Activated naive CD4-positive, alpha-beta T cell treated with anti-CD3 and anti-CD28 coated beads, Interleukin-2, amount 50 U/mL, for 24 hours (primary cell): Measurements from ENCODE around the gene PTBP3.
"Not testable (repeated sequence)": the region's sequence is repeated elsewhere in the genome, so short reads cannot be mapped to it uniquely, and the experiment has no call there.

Experiments used
- H3K27ac Mint-ChIP-seq: one replicate; pipeline ENCODE4 v1.8.0; 2021; ENCODE audit warnings: mild to moderate bottlenecking, mixed read lengths
- H3K27me3 Mint-ChIP-seq: one replicate; pipeline ENCODE4 v1.8.0; 2021; ENCODE audit warnings: mixed read lengths
- H3K36me3 Mint-ChIP-seq: one replicate; pipeline ENCODE4 v1.8.0; 2021; ENCODE audit warnings: mixed read lengths
- H3K4me1 Mint-ChIP-seq: one replicate; pipeline ENCODE4 v1.8.0; 2021; ENCODE audit warnings: mixed read lengths
- H3K4me3 Mint-ChIP-seq: one replicate; pipeline ENCODE4 v1.8.0; 2021; ENCODE audit warnings: mild to moderate bottlenecking, mixed read lengths
- H3K9me3 Mint-ChIP-seq: one replicate; pipeline ENCODE4 v1.8.0; 2021; ENCODE audit warnings: mixed read lengths

PTBP3 gene

DNA sequence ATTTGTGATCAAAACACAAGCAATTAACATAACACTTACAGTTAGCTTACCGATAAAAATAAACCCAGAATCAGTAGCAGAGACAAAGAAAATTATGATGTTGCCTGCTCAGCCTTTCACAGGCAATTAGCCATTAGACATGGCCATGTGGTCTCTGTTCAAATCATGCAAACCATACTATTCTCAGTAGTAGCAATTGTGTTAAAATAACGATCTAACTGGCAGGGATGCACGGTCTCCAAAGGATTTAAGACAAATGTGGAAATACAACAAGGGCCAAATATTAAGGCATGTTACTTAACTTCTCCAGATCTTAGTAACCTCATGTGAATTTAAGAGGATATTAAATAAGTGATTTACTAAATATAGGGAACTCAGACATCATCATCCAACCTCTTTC is 59.5 kb downstream of the PTBP3 start:
- H3K4me3 Mint-ChIP-seq: no peak overlapping the region
- peaks cover 14% of the 10 kb centered on the region for H3K36me3 Mint-ChIP-seq
- H3K9me3 Mint-ChIP-seq: no peaks in the 10 kb centered on the region
- H3K4me1 Mint-ChIP-seq: peaks cover 74% of the 10 kb centered on the region
- H3K27ac Mint-ChIP-seq: no peak overlapping the region
- no peaks in the 10 kb centered on the region for H3K27me3 Mint-ChIP-seq

DNA sequence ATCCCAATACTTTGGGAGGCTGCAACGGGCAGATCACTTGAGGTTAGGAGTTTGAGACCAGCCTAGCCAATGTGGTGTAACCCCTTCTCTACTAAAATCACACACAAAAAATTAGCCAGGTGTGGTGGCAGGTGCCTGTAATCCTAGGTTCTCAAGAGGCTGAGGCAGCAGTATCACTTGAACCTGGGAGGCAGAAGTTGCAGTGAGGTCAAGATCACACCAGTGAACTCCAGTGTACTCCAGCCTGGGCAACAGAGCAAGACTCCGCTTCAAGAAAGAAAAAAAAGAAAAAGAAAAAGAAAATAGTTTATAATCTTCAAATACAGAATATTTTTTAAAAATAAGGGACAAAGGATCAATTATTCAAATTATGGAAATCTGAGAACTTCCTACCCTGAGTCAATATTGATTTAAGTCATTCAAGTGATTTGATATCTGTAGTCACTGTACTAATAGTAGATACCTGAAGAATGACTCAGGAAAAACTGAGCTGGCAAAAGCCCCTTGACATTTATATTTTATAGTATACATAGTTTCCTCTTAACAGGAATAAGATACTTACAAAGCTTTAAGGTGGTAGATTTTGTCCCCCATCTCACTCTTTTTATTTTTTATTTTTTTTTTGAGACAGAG is 61.8 kb downstream of the PTBP3 start:
- H3K9me3 Mint-ChIP-seq: no peaks in the 10 kb centered on the region
- H3K4me1 Mint-ChIP-seq: peaks cover 52% of the 10 kb centered on the region
- no peak overlapping the region for H3K27ac Mint-ChIP-seq
- peaks cover 14% of the 10 kb centered on the region for H3K36me3 Mint-ChIP-seq
- H3K4me3 Mint-ChIP-seq: no peak overlapping the region
- H3K27me3 Mint-ChIP-seq: no peaks in the 10 kb centered on the region

DNA sequence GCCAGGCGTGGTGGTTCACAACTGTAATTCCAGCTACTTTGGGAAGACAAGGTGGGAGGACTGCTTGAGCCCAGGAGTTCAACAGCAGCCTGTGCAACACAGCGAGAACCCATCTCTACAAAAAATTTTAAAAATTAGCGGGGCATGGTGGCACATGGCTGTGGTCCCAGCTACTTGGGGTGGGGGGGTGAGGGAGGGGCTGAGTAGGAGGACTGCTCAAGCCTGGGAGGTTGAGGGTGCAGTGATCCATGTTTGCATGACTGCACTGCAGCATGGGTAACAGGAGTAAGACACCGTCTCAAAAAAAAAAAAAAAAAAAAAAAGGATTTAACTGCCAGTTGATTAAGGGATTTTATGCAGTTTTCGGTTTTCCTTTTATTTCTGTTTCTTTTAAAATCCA is 65.0 kb downstream of the PTBP3 start:
- no peak overlapping the region for H3K27ac Mint-ChIP-seq
- peaks cover 44% of the 10 kb centered on the region for H3K4me1 Mint-ChIP-seq
- no peak overlapping the region for H3K4me3 Mint-ChIP-seq
- no peaks in the 10 kb centered on the region for H3K9me3 Mint-ChIP-seq
- peaks cover 18% of the 10 kb centered on the region for H3K36me3 Mint-ChIP-seq
- no peaks in the 10 kb centered on the region for H3K27me3 Mint-ChIP-seq

DNA sequence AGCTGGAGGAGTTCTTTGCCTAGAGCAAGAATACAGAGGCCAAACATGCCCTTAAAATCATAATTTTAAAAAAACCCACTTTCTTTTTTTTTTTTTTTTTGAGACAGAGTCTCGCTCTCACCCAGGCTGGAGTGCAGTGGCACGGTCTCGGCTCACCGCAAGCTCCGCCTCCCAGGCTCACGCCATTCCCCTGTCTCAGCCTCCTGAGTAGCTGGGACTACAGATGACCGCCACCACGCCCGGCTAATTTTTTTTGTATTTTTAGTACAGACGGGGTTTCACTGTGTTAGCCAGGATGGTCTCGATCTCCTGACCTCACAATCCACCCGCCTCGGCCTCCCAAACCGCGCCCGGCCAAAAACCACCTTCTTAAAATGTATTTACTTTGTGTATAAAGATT is 66.3 kb downstream of the PTBP3 start:
- not testable (repeated sequence) for H3K27me3 Mint-ChIP-seq, H3K27ac Mint-ChIP-seq, H3K9me3 Mint-ChIP-seq, H3K4me3 Mint-ChIP-seq
- H3K36me3 Mint-ChIP-seq: peaks cover 16% of the 10 kb centered on the region
- H3K4me1 Mint-ChIP-seq: peaks cover 38% of the 10 kb centered on the region

DNA sequence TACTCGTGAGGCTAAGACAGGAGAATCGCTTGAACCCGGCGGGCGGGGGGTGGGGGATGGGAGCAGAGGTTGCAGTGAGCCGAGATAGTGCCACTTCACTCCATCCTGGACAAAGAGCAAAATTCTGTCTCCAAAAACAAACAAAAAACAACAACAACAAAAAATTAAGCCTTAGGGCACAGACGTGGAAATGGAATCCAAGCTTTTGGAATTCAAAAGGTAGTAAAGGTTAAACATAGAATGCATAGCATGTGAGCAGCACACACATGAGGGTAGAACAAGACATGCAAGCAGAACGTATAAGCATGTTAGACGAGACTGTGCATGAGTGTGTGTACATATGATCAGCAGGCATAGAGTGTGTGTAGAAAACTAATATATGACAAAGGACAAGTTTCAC is 68.0 kb downstream of the PTBP3 start:
- Mint-ChIP-seq H3K27me3 (no peaks in the 10 kb centered on the region), H3K27ac (no peak overlapping the region), H3K4me3 (no peak overlapping the region), H3K4me1 (peaks cover 42% of the 10 kb centered on the region), H3K36me3 (peaks cover 23% of the 10 kb centered on the region), H3K9me3 (no peaks in the 10 kb centered on the region)

DNA sequence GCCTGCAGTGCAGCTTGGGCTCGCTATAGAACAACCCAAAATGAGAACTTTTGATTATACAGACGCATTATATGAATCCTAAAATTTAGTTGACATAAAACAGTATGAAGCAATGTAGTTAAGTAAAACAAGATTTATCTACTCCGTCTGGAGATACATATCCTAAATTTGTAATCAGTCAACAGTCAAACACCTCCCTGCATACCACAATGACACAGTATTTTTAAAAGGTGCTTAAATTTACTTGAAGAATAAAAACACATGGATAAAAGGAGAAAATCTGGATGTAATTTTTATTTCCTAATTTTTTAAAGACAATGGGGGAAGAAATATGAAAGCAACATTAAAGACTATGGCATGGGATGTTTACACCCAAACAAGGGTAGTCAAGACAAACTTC is 70.8 kb downstream of the PTBP3 start:
- H3K27me3 Mint-ChIP-seq: no peaks in the 10 kb centered on the region
- no peaks in the 10 kb centered on the region for H3K9me3 Mint-ChIP-seq
- H3K36me3 Mint-ChIP-seq: peaks cover 32% of the 10 kb centered on the region
- H3K27ac Mint-ChIP-seq: peak overlapping the region; percentile 9
- peaks cover 40% of the 10 kb centered on the region for H3K4me1 Mint-ChIP-seq
- H3K4me3 Mint-ChIP-seq: no peak overlapping the region

DNA sequence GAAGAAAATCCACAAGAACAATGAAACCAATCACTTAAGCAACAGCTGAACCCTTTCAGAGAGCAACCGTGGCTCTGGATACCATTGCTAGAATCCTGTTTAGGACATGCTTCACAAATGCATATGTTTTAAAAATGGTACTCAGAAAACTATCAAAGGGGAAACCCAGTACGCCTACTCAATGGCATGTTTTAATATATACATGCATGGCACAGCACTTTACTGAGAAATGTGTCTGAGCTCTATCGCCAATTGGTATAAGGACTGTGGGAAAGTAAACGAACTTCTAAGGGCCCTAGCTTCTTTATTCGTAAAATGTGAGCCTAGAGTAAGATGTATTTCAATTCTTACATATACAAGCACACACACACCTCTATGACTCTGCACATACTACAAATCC is 72.3 kb downstream of the PTBP3 start:
- Mint-ChIP-seq H3K9me3 (no peaks in the 10 kb centered on the region), H3K4me3 (no peak overlapping the region), H3K36me3 (peaks cover 32% of the 10 kb centered on the region), H3K27ac (no peak overlapping the region), H3K27me3 (no peaks in the 10 kb centered on the region), H3K4me1 (peaks cover 40% of the 10 kb centered on the region)

DNA sequence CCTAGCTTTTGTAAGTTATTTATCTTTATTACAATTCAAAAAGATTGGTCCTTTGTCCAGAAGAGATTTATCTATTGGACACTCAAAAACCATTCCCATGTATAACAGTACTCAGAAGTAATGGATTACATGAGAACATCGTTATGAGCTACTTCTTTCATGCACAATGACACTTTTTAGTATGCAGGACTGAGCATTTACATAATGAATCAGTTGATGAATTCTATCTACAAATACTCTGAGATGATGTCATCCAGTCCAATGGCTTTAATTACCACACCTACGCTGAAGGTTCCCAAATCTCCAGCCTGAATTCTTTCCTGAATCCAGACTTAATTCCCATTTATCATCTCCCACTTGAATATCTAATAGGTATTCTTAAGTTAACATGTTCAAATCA is 75.3 kb downstream of the PTBP3 start:
- Mint-ChIP-seq H3K4me3 (no peak overlapping the region), H3K4me1 (peaks cover 36% of the 10 kb centered on the region), H3K27ac (no peak overlapping the region), H3K27me3 (no peaks in the 10 kb centered on the region), H3K9me3 (no peaks in the 10 kb centered on the region), H3K36me3 (peaks cover 31% of the 10 kb centered on the region)

DNA sequence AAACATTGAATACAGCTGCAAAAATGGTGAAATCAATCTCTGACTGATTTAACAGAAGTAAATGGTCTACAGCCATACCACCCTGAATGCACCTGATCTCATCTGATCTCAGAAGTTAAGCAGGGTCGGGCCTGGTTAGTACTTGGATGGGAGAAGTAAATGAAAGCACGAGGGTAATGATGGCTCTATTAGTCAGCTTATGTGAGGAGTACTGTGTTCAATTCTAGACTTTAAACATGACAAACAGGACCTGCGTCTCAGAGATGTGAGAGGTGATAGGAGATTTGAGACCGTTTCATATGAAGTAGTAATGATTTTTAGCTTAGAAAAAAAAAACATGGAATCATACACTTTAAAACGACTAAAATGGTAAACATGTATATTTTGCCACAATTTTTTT is 81.2 kb downstream of the PTBP3 start:
- no peak overlapping the region for H3K27ac Mint-ChIP-seq
- peaks cover 47% of the 10 kb centered on the region for H3K4me1 Mint-ChIP-seq
- no peaks in the 10 kb centered on the region for H3K9me3 Mint-ChIP-seq
- H3K36me3 Mint-ChIP-seq: peaks cover 31% of the 10 kb centered on the region
- no peak overlapping the region for H3K4me3 Mint-ChIP-seq
- no peaks in the 10 kb centered on the region for H3K27me3 Mint-ChIP-seq

DNA sequence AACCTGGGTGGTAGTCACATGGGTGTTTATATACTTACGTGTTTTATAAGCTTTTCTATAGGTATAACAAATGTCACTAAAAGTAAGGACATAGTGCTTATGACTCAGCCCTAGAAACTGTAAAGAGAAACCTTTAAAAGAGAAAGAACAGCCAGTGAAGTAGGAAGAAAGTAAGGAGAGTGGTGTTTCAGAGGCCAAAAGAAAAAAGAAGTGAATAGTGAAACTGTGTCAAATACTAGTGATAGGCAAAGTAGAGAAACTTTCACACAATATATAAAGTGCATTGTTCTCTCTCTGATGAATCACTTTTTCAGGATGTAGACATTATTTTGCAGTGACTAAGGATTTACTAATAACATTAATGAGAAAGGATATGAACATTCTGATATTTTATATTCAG is 84.1 kb downstream of the PTBP3 start:
- Mint-ChIP-seq H3K36me3 (peaks cover 28% of the 10 kb centered on the region), H3K27me3 (no peaks in the 10 kb centered on the region), H3K4me1 (peaks cover 36% of the 10 kb centered on the region), H3K9me3 (no peaks in the 10 kb centered on the region), H3K4me3 (peak overlapping the region; percentile 69), H3K27ac (peak overlapping the region; percentile 87)

DNA sequence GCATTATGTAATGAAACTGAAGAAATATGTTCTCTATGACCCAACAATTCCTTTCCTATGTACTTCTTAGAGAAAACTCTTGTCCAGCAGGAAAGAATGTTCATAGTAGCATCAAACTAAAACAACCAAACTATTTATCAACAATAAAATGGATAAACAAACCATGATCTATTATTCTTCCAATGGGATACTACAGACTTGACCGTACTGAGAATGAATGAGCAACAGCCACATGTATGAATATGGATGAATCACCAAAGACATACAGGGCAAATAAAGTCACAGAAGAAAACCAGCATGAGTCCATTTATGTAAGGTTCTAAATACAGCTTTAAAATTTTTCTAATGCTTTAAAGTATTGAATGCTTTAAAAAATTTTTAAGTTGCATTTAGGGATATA is 84.7 kb downstream of the PTBP3 start:
- peak overlapping the region; percentile 69 for H3K4me3 Mint-ChIP-seq
- H3K9me3 Mint-ChIP-seq: no peaks in the 10 kb centered on the region
- H3K27me3 Mint-ChIP-seq: no peaks in the 10 kb centered on the region
- H3K27ac Mint-ChIP-seq: peak overlapping the region; percentile 87
- peaks cover 32% of the 10 kb centered on the region for H3K4me1 Mint-ChIP-seq
- peaks cover 25% of the 10 kb centered on the region for H3K36me3 Mint-ChIP-seq

DNA sequence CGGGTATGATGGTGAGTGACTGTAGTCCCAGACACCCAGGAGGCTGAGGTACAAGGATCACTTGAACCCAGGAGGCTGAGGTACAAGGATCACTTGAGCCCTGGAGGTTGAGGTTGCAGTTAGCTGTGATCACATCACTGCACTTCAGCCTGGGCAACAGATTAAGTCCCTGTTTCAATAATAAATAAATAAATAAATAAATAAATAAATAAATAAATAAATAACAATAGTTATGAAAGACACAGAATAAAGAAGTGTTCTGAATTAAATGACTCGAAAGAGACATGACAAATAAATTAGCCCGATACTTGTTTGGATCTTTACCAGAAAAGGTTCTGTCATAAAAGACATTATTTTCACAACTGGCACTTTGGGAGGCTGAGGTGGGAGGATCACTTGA is 86.3 kb downstream of the PTBP3 start:
- Mint-ChIP-seq H3K4me1 (peaks cover 26% of the 10 kb centered on the region), H3K36me3 (peaks cover 23% of the 10 kb centered on the region)

DNA sequence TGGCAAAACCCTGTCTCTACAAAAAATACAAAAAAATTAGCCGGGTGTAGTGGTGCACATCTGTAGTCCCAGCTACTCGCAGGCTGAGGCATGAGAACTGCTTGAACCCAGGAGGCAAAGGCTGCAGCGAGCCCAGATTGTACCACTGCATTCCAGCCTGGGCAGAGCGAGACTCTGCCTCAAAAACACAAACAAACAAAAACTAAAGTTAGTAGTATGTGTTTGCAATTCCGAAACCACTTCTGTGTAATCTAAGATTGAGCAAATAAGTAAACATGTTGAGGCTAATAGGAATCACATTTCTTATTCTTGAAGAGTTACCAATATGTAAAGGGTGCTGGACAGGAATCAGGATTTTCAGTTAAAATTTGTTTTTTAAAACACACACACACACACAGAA is 88.3 kb downstream of the PTBP3 start:
- H3K27me3 Mint-ChIP-seq: no peaks in the 10 kb centered on the region
- no peak overlapping the region for H3K27ac Mint-ChIP-seq
- no peak overlapping the region for H3K4me3 Mint-ChIP-seq
- H3K9me3 Mint-ChIP-seq: no peaks in the 10 kb centered on the region
- H3K36me3 Mint-ChIP-seq: peaks cover 21% of the 10 kb centered on the region
- peaks cover 17% of the 10 kb centered on the region for H3K4me1 Mint-ChIP-seq

More for the DNA sequence above, 86.3 kb downstream of the PTBP3 start:
- no peak overlapping the region for H3K4me3 Mint-ChIP-seq
- H3K27me3 Mint-ChIP-seq: no peaks in the 10 kb centered on the region
- H3K9me3 Mint-ChIP-seq: no peaks in the 10 kb centered on the region
- H3K27ac Mint-ChIP-seq: peak overlapping the region; percentile 41

DNA sequence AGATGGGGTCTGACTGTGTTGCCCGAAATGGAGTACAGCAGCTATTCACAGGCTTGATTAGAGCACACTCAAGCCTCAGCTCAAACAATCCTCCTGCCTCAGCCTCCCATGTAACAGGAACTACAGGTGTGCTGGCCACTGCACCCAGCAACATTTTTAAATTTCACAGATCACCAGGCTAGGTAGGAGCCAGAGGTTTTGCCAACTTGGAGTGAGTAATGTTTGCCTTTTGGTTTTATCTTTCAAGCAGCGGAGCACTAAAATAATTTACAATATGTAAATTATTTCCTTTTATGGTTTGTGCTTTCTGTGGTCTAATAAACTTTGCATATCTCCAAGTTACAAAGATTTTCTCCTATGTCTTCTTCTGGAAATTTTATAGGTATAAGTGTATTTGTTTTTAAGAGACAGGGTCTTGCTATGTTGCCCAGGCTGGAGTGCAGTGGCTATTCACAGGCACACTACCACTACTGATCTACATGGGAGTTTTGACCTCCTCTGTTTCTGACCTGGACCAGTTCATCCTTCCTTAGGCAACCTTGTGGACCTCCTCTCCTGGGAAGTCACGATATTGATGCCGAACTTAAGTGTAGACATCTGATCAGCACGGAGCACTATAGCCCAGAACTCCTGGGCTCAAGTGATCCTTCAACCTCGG is 91.1 kb downstream of the PTBP3 start:
- Mint-ChIP-seq H3K27ac (no peak overlapping the region), H3K4me3 (no peak overlapping the region), H3K27me3 (no peaks in the 10 kb centered on the region), H3K4me1 (no peaks in the 10 kb centered on the region), H3K36me3 (peaks cover 31% of the 10 kb centered on the region), H3K9me3 (no peaks in the 10 kb centered on the region)

DNA sequence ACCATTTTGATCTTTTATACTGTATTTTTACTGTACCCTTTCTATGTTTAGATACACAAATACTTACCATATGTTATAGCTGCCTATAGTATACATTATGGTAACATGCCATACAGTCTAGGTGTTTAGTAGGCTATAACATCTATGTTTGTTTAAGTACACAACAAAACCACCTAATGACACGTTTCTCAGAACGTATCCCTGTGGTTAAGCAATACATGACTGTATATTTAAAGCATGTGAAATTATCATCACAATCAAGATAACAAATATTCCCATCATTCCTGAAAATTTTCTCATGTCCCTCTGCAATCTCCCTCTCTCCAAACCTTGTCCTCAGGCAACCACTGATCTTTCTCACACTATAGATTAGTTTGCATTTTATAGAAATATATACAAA is 91.9 kb downstream of the PTBP3 start:
- no peak overlapping the region for H3K27ac Mint-ChIP-seq
- no peaks in the 10 kb centered on the region for H3K4me1 Mint-ChIP-seq
- peaks cover 28% of the 10 kb centered on the region for H3K36me3 Mint-ChIP-seq
- H3K27me3 Mint-ChIP-seq: no peaks in the 10 kb centered on the region
- H3K9me3 Mint-ChIP-seq: no peaks in the 10 kb centered on the region
- H3K4me3 Mint-ChIP-seq: no peak overlapping the region

DNA sequence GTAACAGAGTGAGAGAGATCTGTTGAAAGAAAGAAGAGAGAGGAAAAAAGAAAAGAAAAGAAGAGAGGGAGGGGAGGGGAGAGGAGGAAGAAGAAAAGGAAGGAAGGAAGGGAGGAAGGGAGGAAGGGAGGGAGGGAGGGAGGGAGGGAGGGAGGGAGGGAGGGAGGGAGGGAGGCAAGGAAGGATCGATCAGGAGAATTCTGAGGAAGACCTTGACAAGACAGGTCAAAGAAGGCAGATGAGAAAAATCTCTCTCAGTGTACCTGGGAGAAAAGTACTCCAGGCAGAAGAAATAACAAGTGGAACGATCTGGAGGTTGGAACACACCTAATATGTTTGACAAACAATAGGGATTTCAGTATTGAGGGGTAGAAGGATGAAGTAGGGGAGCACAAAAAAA is 93.7 kb downstream of the PTBP3 start:
- Mint-ChIP-seq H3K4me3 (no peak overlapping the region), H3K27ac (no peak overlapping the region), H3K36me3 (peaks cover 25% of the 10 kb centered on the region), H3K9me3 (no peaks in the 10 kb centered on the region), H3K27me3 (no peaks in the 10 kb centered on the region), H3K4me1 (no peaks in the 10 kb centered on the region)

DNA sequence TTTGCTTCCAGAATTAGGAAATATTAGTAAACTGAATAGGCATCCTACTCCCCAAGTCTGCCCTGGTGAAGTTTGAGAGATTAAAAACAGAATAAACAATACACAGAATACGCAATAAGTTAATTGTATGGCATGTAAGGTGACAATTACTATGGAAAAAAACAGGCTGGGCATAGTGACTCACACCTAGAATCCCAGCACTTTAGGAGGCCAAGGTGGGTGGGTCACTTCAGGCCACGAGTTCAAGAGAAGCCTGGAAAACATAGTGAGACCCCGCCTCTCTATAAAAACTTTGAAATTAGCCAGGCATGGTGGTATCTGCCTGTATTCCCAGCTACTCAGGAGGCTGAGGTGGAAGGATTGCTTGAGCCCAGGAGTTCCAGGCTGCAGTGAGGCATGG is 94.1 kb downstream of the PTBP3 start:
- no peaks in the 10 kb centered on the region for H3K27me3 Mint-ChIP-seq
- no peak overlapping the region for H3K4me3 Mint-ChIP-seq
- H3K36me3 Mint-ChIP-seq: peaks cover 26% of the 10 kb centered on the region
- H3K4me1 Mint-ChIP-seq: no peaks in the 10 kb centered on the region
- H3K27ac Mint-ChIP-seq: no peak overlapping the region
- H3K9me3 Mint-ChIP-seq: no peaks in the 10 kb centered on the region
